Measurements from ENCODE around the gene RASA3. TPM values are rescaled to one million over a fixed set of nuclear protein-coding genes. Genes with fewer than 3 reads are reported as not detected.

Gene RASA3
- total RNA-seq, 1 donor from 2014 or later: 41.1 TPM

GRCh38 chr13:113995051-113995601, 137.3 kb downstream of the RASA3 start:
- TF ChIP-seq EZH2 (IDR thresholded peaks at IDR 0.05; ENCODE audit: insufficient read depth, low read length) (no peak), CTCF (IDR thresholded peaks at IDR 0.05; ENCODE audit: insufficient read depth, low read depth, low read length) (no peak)
- Histone ChIP-seq H3K27ac (ENCODE audit: low read depth, low read length) (no peak overlapping the region), H3K4me2 (ENCODE audit: low read length) (no peak overlapping the region), H3K4me1 (ENCODE audit: insufficient read depth, low read length) (no peaks in the 10 kb centered on the region), H3K9ac (ENCODE audit: low read length) (no peak overlapping the region), H3K79me2 (ENCODE audit: insufficient read depth, low read length) (no peaks in the 10 kb centered on the region), H3K27me3 (ENCODE audit: insufficient read depth, low read length) (no peaks in the 10 kb centered on the region), H3K36me3 (ENCODE audit: insufficient read depth, low read length) (peaks cover 44% of the 10 kb centered on the region), H3K4me3 (ENCODE audit: insufficient read depth, low read depth, low read length) (no peak overlapping the region), H3K9me3 (ENCODE audit: insufficient read depth, low read depth, low read length) (no peaks in the 10 kb centered on the region), H2AFZ (ENCODE audit: low read depth, low read length) (no peak overlapping the region), H4K20me1 (ENCODE audit: insufficient read depth, low read length) (peaks cover 15% of the 10 kb centered on the region)
- H3K9me3 Mint-ChIP-seq (ENCODE audit: unreplicated experiment): no peaks in the 10 kb centered on the region
- H3K4me3 Mint-ChIP-seq (ENCODE audit: unreplicated experiment): no peak overlapping the region
- H3K27ac Mint-ChIP-seq (ENCODE audit: unreplicated experiment): no peak overlapping the region
- H3K4me1 Mint-ChIP-seq (ENCODE audit: low read depth, unreplicated experiment): no peaks in the 10 kb centered on the region
- H3K36me3 Mint-ChIP-seq (ENCODE audit: low read depth, unreplicated experiment): peaks cover 29% of the 10 kb centered on the region
- DNase-seq (ENCODE audit: low read depth): no peak
- H3K27me3 Mint-ChIP-seq (ENCODE audit: low read depth, unreplicated experiment): no peaks in the 10 kb centered on the region
- FAIRE-seq: no peak

GRCh38 chr13:113992276-113993005, 140.0 kb downstream of the RASA3 start:
- Histone ChIP-seq H3K79me2 (ENCODE audit: insufficient read depth, low read length) (no peaks in the 10 kb centered on the region), H3K27me3 (ENCODE audit: insufficient read depth, low read length) (no peaks in the 10 kb centered on the region), H3K36me3 (ENCODE audit: insufficient read depth, low read length) (peaks cover 50% of the 10 kb centered on the region), H3K9me3 (ENCODE audit: insufficient read depth, low read depth, low read length) (no peaks in the 10 kb centered on the region), H3K9ac (ENCODE audit: low read length) (no peak overlapping the region), H3K4me2 (ENCODE audit: low read length) (no peak overlapping the region), H3K4me1 (ENCODE audit: insufficient read depth, low read length) (no peaks in the 10 kb centered on the region), H3K27ac (ENCODE audit: low read depth, low read length) (no peak overlapping the region), H3K4me3 (ENCODE audit: insufficient read depth, low read depth, low read length) (no peak overlapping the region), H2AFZ (ENCODE audit: low read depth, low read length) (no peak overlapping the region), H4K20me1 (ENCODE audit: insufficient read depth, low read length) (peaks cover 15% of the 10 kb centered on the region)
- DNase-seq (ENCODE audit: low read depth) (no peak), FAIRE-seq (no peak)
- Mint-ChIP-seq H3K27me3 (ENCODE audit: low read depth, unreplicated experiment) (no peaks in the 10 kb centered on the region), H3K36me3 (ENCODE audit: low read depth, unreplicated experiment) (peaks cover 26% of the 10 kb centered on the region), H3K4me3 (ENCODE audit: unreplicated experiment) (no peak overlapping the region), H3K27ac (ENCODE audit: unreplicated experiment) (no peak overlapping the region), H3K4me1 (ENCODE audit: low read depth, unreplicated experiment) (peaks cover 1% of the 10 kb centered on the region), H3K9me3 (ENCODE audit: unreplicated experiment) (peaks cover 4% of the 10 kb centered on the region)
- TF ChIP-seq CTCF (IDR thresholded peaks at IDR 0.05; ENCODE audit: insufficient read depth, low read depth, low read length) (no peak), EZH2 (IDR thresholded peaks at IDR 0.05; ENCODE audit: insufficient read depth, low read length) (no peak)

- DNase-seq (ENCODE audit: low read depth): no peak
- H3K9ac ChIP-seq (ENCODE audit: low read length): no peak overlapping the region
- peaks cover 48% of the 10 kb centered on the region for H3K36me3 ChIP-seq (ENCODE audit: insufficient read depth, low read length)
- no peaks in the 10 kb centered on the region for H3K4me1 ChIP-seq (ENCODE audit: insufficient read depth, low read length)
- no peak overlapping the region for H3K4me3 ChIP-seq (ENCODE audit: insufficient read depth, low read depth, low read length)
- H3K79me2 ChIP-seq (ENCODE audit: insufficient read depth, low read length): no peaks in the 10 kb centered on the region
- no peaks in the 10 kb centered on the region for H3K27me3 ChIP-seq (ENCODE audit: insufficient read depth, low read length)
- no peak for TF ChIP-seq EZH2 (IDR thresholded peaks at IDR 0.05; ENCODE audit: insufficient read depth, low read length)
- TF ChIP-seq CTCF (IDR thresholded peaks at IDR 0.05; ENCODE audit: insufficient read depth, low read depth, low read length): no peak
- no peak overlapping the region for H3K27ac Mint-ChIP-seq (ENCODE audit: unreplicated experiment)
- peaks cover 4% of the 10 kb centered on the region for H3K9me3 Mint-ChIP-seq (ENCODE audit: unreplicated experiment)
- H3K9me3 ChIP-seq (ENCODE audit: insufficient read depth, low read depth, low read length): no peaks in the 10 kb centered on the region
- no peak overlapping the region for H2AFZ ChIP-seq (ENCODE audit: low read depth, low read length)
- no peaks in the 10 kb centered on the region for H3K27me3 Mint-ChIP-seq (ENCODE audit: low read depth, unreplicated experiment)
- H3K4me3 Mint-ChIP-seq (ENCODE audit: unreplicated experiment): no peak overlapping the region
- H3K27ac ChIP-seq (ENCODE audit: low read depth, low read length): no peak overlapping the region
- peaks cover 26% of the 10 kb centered on the region for H3K36me3 Mint-ChIP-seq (ENCODE audit: low read depth, unreplicated experiment)
- H3K4me1 Mint-ChIP-seq (ENCODE audit: low read depth, unreplicated experiment): peaks cover 1% of the 10 kb centered on the region
- no peak overlapping the region for H3K4me2 ChIP-seq (ENCODE audit: low read length)
- peak; percentile 32 for FAIRE-seq
- H4K20me1 ChIP-seq (ENCODE audit: insufficient read depth, low read length): peaks cover 15% of the 10 kb centered on the region
Observed at GRCh38 chr13:113991676-113992179, 140.7 kb downstream of the RASA3 start.

Data from astrocyte (in vitro differentiated cells and primary cell).